Testis (tissue), 5 donors: ENCODE measurements around the gene GRM5. TPM values are rescaled to one million over a fixed set of nuclear protein-coding genes. Genes with fewer than 3 reads are reported as not detected.
"Not testable (repeated sequence)": the region's sequence is repeated elsewhere in the genome, so short reads cannot be mapped to it uniquely, and the experiment has no call there.

Source experiments
- DNase-seq: peaks from one replicate; pipeline ENCODE4 v3.0.0-alpha.2; 2019
- H3K27ac ChIP-seq, 2 donors: fragments of 200-600 bp; sonication (generic); one replicate each; pipeline ENCODE4 v1.5.1; 2019
- H3K27me3 ChIP-seq: fragments of 200-600 bp; sonication (generic); one replicate; pipeline ENCODE4 v1.5.1; 2019
- H3K36me3 ChIP-seq: fragments of 200-600 bp; sonication (generic); one replicate; pipeline ENCODE4 v1.5.1; 2017; ENCODE audit warnings: low read depth; ENCODE audit errors: missing control alignments
- H3K4me1 ChIP-seq: fragments of 200-600 bp; sonication (generic); one replicate; pipeline ENCODE4 v1.5.1; 2019
- H3K4me3 ChIP-seq, 2 donors: fragments of 200-600 bp; sonication (generic); one replicate each; pipeline ENCODE4 v1.5.1; 2017 to 2019
- H3K9me3 ChIP-seq: fragments of 200-600 bp; sonication (generic); one replicate; pipeline ENCODE4 v1.5.1; 2017
- POLR2A ChIP-seq: fragments of 450-650 bp; IDR thresholded peaks from one replicate; pipeline ENCODE4 v1.6.1; 2017; ENCODE audit warnings: antibody characterized with exemption, mild to moderate bottlenecking, moderate library complexity
- WGBS, 2 donors: methylation state at CpG; one replicate each; pipeline ENCODE4 v1.1.5; 2018; 5-methylcytosine and 5-hydroxymethylcytosine counted together
- intact Hi-C: fragments of 100-400 bp; cut with DNase I; formaldehyde crosslinking; loops from one replicate; pipeline ENCODE4 v1.15.1; 2023; ENCODE audit warnings: low total_unique reads
- long read RNA-seq, 2 donors: transcript quantifications; one replicate each; lab custom pipeline, GENCODE V29; 2026
- polyA plus RNA-seq: library from polyadenylated mRNA; stranded (reverse); fragments of 350-450 nt; fragmentation: Illumina TruSeq; extraction: RNeasy Lipid Tissue Mini Kit (QIAGEN cat#74804); gene quantifications from one replicate; pipeline ENCODE4 v1.2.3, GENCODE V29; 2014; ENCODE audit warnings: low read depth, low replicate concordance; ENCODE audit not compliant: insufficient read depth
- total RNA-seq, 2 donors: library from RNA; depleted of rRNA; stranded (reverse); fragments of >200 nt; gene quantifications; one replicate each; pipeline ENCODE4 v1.2.3, GENCODE V29; 2016
- TF ChIP-seq, protein P1 (sequence below), 3 experiments: fragments of 450-650 bp in 2 of 3; fragments of 200-600 bp in 1 of 3; sonication (generic) in 1 of 3; IDR thresholded peaks; one replicate each; pipeline ENCODE4 v1.5.1; 2016 to 2019; ENCODE audit warnings: antibody characterized with exemption in 3 of 3, mild to moderate bottlenecking in 2 of 3, moderate library complexity in 1 of 3

GRM5 gene
- 1 to 10 TPM; 2.3 to 4.9 TPM for total RNA-seq
- polyA plus RNA-seq: 2.8 TPM
- long read RNA-seq, donor 1: 0 reads
- long read RNA-seq, donor 2: 0 reads

DNA sequence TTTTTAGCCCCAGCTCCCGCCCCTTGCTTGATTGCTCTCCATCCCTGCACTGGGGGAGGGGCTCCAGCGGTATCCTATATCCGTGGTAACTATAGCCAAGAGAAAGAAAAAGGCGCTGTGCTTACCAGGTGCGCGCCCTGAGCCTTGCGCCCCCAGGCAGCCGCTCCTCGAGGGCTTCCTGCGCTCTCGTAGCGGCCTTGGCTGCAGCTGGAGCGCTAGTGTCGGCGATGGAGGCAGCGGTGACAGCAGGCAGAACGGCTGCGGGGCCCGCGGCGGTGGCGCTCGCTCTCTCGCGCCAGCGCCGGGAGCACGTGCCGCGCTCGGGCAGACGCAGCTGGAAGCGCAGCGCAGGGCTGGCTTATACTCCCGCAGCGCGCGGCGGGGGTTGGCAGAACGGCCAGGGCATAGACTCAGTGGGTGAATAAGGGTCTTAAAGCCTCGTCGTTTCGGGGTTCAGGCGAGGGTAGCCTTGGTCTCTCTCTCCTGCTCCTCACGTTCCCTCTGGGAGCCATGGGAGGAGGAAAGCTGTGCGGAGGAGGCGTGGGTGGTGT lies at the start of gene GRM5:
Gene GRM5, minus strand, starts transcription at position 332 of the 551 bp plus-strand sequence. CDS start 18,110 bp downstream, outside the sequence.
- H3K27ac ChIP-seq, H3K9me3 ChIP-seq, H3K27me3 ChIP-seq, H3K4me1 ChIP-seq, intact Hi-C loops, H3K36me3 ChIP-seq: not testable (repeated sequence)
- peak; percentile 14 for DNase-seq
- peak within 1 kb of the TSS; percentile 9 to 36 for H3K4me3 ChIP-seq
- WGBS, 2 donors: 0 to 2% methylated on average over 7 to 32 of the region's 47 CpGs

DNA sequence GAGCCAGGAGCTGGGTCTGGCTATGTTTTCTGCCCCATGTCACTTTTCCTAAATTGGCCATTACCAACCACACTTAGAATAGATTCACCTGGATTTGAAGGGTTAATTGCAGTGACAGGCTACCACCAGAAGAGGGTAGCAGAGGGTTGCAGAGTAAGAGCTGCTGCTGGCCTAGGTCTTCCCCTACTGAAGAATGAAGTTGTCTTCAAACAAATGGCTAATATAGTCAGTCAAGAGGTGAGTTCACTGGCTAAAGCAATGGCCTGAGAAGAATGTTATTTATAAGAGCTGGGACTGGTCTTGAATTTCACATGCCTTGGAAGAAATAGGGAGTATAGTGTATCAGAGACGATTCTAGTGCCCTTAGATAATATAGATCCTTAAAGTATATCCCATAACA lies 32.2 kb upstream of the GRM5 start:
- DNase-seq: peak; percentile 32
- WGBS, 2 donors: 85 to 100% methylated on average over 1 of the region's 1 CpG
- H3K4me1 ChIP-seq, H3K9me3 ChIP-seq, H3K36me3 ChIP-seq, H3K27me3 ChIP-seq, H3K27ac ChIP-seq, intact Hi-C loops, H3K4me3 ChIP-seq: not testable (repeated sequence)
- TF ChIP-seq, protein P1, sequence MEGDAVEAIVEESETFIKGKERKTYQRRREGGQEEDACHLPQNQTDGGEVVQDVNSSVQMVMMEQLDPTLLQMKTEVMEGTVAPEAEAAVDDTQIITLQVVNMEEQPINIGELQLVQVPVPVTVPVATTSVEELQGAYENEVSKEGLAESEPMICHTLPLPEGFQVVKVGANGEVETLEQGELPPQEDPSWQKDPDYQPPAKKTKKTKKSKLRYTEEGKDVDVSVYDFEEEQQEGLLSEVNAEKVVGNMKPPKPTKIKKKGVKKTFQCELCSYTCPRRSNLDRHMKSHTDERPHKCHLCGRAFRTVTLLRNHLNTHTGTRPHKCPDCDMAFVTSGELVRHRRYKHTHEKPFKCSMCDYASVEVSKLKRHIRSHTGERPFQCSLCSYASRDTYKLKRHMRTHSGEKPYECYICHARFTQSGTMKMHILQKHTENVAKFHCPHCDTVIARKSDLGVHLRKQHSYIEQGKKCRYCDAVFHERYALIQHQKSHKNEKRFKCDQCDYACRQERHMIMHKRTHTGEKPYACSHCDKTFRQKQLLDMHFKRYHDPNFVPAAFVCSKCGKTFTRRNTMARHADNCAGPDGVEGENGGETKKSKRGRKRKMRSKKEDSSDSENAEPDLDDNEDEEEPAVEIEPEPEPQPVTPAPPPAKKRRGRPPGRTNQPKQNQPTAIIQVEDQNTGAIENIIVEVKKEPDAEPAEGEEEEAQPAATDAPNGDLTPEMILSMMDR (IDR thresholded peaks at IDR 0.05): peak in 2 of 3 experiments; percentile 36 to 54

DNA sequence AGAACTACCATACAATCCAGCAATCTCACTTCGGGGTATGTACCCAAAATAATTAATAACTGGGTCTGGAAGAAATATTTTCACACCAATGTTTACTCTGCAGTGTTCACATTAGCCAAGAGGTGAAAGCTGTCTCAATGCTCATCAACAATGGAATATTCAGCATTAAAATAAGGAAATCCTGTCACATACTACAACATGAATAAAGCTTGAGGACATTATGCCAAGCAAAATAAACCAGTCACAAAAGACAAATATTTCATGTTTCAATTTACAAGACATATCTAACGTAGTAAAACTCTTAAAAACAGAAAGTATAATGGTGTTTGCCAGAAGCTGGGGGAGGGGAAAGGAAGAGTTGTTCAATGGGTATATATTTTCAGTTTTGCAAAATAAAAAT lies 28.0 kb upstream of the GRM5 start:
- WGBS, 2 donors: 60 to 64% methylated on average over 2 of the region's 2 CpGs
- DNase-seq, H3K4me1 ChIP-seq, H3K9me3 ChIP-seq, H3K27me3 ChIP-seq, intact Hi-C loops, H3K36me3 ChIP-seq, H3K27ac ChIP-seq, H3K4me3 ChIP-seq: not testable (repeated sequence)

DNA sequence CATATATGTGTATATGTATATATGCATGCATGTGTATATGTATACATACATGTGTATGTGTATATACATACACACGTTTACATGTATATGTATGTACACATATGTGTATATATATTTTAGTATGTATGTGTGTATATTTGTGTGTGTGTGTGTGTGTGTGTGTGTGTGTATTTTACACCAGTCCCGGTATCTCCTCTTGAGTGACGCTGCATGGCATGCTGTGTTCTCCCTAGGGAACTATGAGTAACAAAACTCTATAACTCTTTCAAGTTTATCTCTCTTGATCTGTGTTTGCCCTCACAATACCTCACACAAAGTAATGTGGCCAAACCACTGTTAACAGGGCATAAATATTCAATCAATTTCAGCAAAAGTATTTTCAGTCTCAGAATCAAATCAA lies 19.2 kb upstream of the GRM5 start:
- intact Hi-C loops, DNase-seq, H3K4me3 ChIP-seq, H3K4me1 ChIP-seq, H3K9me3 ChIP-seq, H3K36me3 ChIP-seq, H3K27me3 ChIP-seq, H3K27ac ChIP-seq: not testable (repeated sequence)
- 61 to 67% methylated on average over 3 of the region's 3 CpGs for WGBS, 2 donors

DNA sequence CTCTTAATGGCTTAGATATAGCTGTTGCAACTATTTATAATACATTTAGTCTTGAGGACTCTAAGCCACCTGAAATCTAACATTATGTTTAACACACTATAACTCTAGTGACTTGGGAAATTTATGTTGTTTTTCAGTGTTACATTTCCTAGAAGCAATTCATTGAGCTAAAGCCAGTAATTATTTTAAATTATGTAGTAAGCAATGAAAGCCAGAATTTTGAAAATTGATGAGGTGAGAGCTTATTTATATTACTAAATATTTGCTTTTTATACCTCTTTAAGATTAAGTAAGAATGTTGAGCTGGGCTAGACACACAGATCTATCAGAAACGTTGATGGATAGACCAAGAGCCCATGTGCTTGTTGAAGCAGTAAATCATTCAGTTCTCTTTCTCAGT lies 5.1 kb upstream of the GRM5 start:
- DNase-seq, H3K27ac ChIP-seq, H3K36me3 ChIP-seq, H3K4me1 ChIP-seq, intact Hi-C loops, H3K27me3 ChIP-seq, H3K9me3 ChIP-seq, H3K4me3 ChIP-seq: not testable (repeated sequence)
- 63 to 71% methylated on average over 1 of the region's 1 CpG for WGBS, 2 donors

DNA sequence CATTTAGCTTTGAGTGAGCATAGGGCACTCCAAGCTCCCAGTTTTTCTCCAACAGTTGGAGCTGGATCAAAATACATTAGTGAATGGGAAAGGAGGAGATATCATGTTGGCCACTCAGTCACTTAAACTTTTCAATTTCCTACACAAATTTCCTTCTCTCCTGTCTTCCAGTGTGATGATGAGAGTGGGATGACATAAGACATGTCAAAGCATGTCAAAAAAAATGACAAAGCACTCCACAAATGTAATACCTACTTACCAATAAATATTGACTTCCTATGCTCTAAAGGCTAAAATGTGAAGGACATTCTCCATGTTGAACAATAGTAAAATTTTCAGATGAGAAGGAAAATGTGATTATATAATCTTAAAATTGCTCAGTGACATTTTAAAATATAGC lies 1.5 kb upstream of the GRM5 start:
- H3K27ac ChIP-seq: no peak overlapping the region
- H3K4me1 ChIP-seq: peaks cover 6% of the 10 kb centered on the region
- no peaks in the 10 kb centered on the region for H3K27me3 ChIP-seq
- intact Hi-C loops: no loop called here
- no peaks in the 10 kb centered on the region for H3K36me3 ChIP-seq
- no peak overlapping the region for H3K4me3 ChIP-seq
- no peaks in the 10 kb centered on the region for H3K9me3 ChIP-seq
- TF ChIP-seq POLR2A: no peak
- TF ChIP-seq, protein P1 (IDR thresholded peaks at IDR 0.05): no peak
- no peak for DNase-seq

DNA sequence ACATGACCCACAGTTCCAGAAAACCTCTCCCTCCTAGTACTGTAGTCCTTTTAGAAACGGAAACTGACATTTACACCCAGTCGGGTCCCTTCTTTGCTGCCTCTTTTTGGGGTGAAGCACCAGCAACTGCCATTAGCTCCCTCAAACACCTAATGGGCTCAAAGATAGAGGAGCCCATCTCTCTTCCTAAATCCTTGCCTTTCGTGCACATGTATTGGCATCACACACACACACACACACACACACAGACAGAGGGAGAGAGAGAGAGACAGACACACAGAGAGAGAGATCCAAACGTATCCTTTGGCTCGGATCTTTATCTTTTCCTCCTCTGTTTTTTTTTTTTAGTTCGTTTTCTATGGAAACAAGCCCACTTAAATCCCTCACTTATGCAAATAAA lies 716 bp downstream of the GRM5 start:
- TF ChIP-seq, protein P1 (IDR thresholded peaks at IDR 0.05): no peak
- TF ChIP-seq POLR2A: no peak
- Histone ChIP-seq H3K9me3 (no peaks in the 10 kb centered on the region), H3K27me3 (no peaks in the 10 kb centered on the region), H3K27ac (no peak overlapping the region), H3K4me1 (peaks cover 6% of the 10 kb centered on the region), H3K36me3 (no peaks in the 10 kb centered on the region), H3K4me3 (peak overlapping the region in 1 of 2 donors; percentile 36)
- intact Hi-C loops: no loop called here
- 22 to 25% methylated on average over 6 of the region's 6 CpGs for WGBS, 2 donors
- DNase-seq: no peak

DNA sequence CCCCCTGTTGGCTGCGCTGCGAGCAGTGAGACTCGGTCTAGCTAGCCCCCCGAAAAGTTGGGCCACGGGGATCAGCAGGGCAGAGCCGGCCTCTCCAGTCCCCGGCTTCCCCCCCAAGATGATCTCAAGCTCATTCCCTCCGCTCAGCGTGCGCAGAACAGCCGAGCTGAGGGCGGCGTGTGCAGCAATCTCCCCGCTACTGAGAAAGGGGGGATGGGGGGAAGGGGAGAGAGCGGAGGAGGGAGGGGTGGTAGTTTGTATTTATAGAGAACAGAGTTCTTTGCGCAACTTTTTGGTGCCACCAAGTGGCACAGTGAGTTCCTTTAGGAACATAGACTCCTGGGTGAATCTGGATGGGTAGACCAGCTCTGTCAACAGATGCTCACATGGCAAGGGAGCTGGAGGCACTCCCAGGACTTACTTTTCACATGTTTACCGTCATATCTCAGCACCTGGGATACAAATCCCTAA lies 2.3 kb downstream of the GRM5 start:
- H3K36me3 ChIP-seq, H3K9me3 ChIP-seq, DNase-seq, intact Hi-C loops, H3K27me3 ChIP-seq, H3K4me3 ChIP-seq, H3K4me1 ChIP-seq, H3K27ac ChIP-seq: not testable (repeated sequence)
- 5 to 16% methylated on average over 6 to 17 of the region's 17 CpGs for WGBS, 2 donors

DNA sequence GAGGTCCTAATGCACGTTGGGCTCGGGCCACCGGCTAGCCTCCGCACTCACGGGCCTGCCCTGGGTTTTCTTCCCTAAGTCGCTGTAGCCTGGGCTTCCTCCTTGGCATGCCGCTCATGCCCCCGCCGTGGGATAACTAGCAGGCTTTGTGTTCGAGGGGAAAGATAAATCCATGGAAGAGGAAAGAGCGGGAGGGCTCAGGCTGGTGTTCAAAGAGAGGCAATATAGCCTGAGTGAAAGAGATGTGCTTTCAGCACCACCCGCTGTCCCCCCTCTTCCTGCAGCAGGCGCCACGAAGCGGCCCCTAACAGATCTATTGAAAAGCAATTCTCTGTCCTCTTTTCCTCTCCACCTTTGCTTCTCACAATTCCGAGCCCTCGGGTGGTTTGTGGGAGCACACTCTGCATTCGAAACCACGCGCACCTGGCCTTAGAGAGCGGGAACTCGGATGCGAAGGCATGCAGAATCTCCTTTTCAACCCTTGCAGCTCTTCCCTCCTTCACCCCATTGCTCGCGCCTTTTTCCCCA lies 2.9 kb downstream of the GRM5 start:
- H3K36me3 ChIP-seq, H3K27me3 ChIP-seq, H3K9me3 ChIP-seq, H3K4me3 ChIP-seq, H3K27ac ChIP-seq, H3K4me1 ChIP-seq, intact Hi-C loops: not testable (repeated sequence)
- peak; percentile 15 for DNase-seq
- 7 to 10% methylated on average over 12 to 25 of the region's 25 CpGs for WGBS, 2 donors
